ENCODE results near the gene CREG1. TPM values are rescaled to one million over a fixed set of nuclear protein-coding genes. Genes with fewer than 3 reads are reported as not detected.

Gene CREG1
- total RNA-seq, 2 donors from 2014 or later = 81.1 to 100 TPM

DNA sequence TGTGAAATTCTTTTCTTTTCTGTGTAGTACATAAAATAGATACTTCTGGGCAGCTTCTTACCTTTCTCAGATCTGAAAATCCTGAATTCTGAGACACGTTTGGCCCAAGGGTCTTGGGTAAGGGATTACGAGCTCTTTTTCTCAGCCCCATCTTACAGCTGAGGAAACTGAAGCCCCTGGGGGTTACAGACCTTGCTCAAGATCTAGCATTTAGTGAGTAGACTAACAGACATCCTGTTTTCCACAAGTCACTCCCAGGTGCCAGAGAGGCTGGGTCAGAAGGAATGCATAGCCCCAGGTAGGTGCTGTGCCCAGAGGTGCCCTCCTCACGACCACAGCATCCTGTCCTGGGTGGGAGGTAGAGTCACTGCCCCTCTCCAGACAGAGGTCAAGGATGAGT lies 13.2 kb upstream of the CREG1 start:
- H3K4me1 ChIP-seq = no peaks in the 10 kb centered on the region
- ATAC-seq = no peak
- no peaks in the 10 kb centered on the region for H3K9me3 ChIP-seq
- intact Hi-C loops (cut with DNase I) = no loop called here
- no peak for DNase-seq
- no peak overlapping the region for H3K4me3 ChIP-seq
- WGBS, 2 donors = 62 to 70% methylated on average over 3 of the region's 3 CpGs
- H3K27me3 ChIP-seq = no peaks in the 10 kb centered on the region
- no peak for TF ChIP-seq POLR2A (IDR thresholded peaks at IDR 0.05)
- TF ChIP-seq, protein P1, sequence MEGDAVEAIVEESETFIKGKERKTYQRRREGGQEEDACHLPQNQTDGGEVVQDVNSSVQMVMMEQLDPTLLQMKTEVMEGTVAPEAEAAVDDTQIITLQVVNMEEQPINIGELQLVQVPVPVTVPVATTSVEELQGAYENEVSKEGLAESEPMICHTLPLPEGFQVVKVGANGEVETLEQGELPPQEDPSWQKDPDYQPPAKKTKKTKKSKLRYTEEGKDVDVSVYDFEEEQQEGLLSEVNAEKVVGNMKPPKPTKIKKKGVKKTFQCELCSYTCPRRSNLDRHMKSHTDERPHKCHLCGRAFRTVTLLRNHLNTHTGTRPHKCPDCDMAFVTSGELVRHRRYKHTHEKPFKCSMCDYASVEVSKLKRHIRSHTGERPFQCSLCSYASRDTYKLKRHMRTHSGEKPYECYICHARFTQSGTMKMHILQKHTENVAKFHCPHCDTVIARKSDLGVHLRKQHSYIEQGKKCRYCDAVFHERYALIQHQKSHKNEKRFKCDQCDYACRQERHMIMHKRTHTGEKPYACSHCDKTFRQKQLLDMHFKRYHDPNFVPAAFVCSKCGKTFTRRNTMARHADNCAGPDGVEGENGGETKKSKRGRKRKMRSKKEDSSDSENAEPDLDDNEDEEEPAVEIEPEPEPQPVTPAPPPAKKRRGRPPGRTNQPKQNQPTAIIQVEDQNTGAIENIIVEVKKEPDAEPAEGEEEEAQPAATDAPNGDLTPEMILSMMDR (IDR thresholded peaks at IDR 0.05) = no peak
- H3K36me3 ChIP-seq (replicated peaks in 1 of 2; ENCODE audit: insufficient read depth in 1 of 2, low read depth in 2 of 2) = no peaks in the 10 kb centered on the region
- H3K27ac ChIP-seq = no peak overlapping the region

DNA sequence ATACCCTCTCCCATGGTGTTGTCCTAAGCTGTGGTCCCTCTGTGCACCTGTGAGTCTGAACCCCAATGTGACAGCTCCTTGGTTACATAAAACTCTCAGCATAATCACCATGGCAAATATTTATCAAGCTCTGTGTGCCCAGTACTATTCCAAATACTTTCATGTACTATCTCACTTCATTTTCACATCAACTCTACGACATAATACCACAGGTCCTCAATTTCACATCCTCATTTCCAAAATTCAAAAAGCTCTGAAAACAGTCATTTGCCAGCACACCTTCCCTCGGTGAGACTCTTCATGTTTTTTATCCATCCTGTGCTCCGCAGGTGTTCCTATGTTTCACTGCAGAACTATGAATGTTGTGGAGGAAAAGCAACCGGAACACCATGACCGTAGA lies 12.4 kb upstream of the CREG1 start:
- Histone ChIP-seq H3K4me1 (no peaks in the 10 kb centered on the region), H3K9me3 (no peaks in the 10 kb centered on the region), H3K4me3 (no peak overlapping the region), H3K27ac (no peak overlapping the region), H3K36me3 (replicated peaks in 1 of 2; ENCODE audit: insufficient read depth in 1 of 2, low read depth in 2 of 2) (no peaks in the 10 kb centered on the region), H3K27me3 (no peaks in the 10 kb centered on the region)
- TF ChIP-seq POLR2A (IDR thresholded peaks at IDR 0.05) = no peak
- WGBS, 2 donors = 57 to 59% methylated on average over 5 of the region's 5 CpGs
- ATAC-seq (no peak), DNase-seq (no peak)
- intact Hi-C loops (cut with DNase I) = no loop called here

DNA sequence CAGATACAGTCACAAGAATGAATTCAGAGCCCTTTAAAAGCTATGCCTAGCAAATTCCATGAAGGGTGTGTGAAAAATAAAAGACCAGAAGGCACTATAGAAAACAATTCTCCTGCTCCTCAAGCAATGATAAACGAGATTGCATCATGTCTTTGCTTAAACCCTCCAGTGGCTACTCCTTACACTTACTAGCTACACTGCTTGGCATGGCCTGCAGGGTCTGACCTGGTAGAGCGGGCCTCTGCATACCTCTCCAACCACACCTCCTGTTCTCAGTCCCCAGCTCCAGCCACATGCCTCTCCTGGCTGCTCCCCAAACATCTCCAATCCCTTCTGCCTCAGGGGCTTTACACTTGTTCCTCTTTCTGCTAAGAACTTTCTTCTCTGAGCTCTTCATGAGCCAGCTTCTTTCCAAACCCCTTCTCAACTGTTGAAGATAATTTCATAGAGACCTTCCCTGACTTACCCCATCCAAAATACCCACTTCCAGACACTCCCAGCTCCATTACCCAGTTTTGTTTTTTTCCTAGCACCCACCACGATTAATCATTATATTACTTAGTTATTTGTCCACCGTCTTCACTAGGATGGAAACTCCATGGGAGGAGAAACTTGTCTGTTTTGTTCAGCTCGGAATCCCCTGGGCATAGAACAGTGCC lies 11.2 kb upstream of the CREG1 start:
- Histone ChIP-seq H3K27ac (no peak overlapping the region), H3K4me1 (no peaks in the 10 kb centered on the region), H3K9me3 (no peaks in the 10 kb centered on the region), H3K27me3 (no peaks in the 10 kb centered on the region), H3K36me3 (replicated peaks in 1 of 2; ENCODE audit: insufficient read depth in 1 of 2, low read depth in 2 of 2) (no peaks in the 10 kb centered on the region), H3K4me3 (no peak overlapping the region)
- ATAC-seq (no peak), DNase-seq (peak in 1 of 4 donors; percentile 16)
- intact Hi-C loops (cut with DNase I) = no loop called here
- 64 to 68% methylated on average over 5 of the region's 5 CpGs for WGBS, 2 donors
- no peak for TF ChIP-seq POLR2A (IDR thresholded peaks at IDR 0.05)
- TF ChIP-seq, protein P1 (IDR thresholded peaks at IDR 0.05) = no peak

DNA sequence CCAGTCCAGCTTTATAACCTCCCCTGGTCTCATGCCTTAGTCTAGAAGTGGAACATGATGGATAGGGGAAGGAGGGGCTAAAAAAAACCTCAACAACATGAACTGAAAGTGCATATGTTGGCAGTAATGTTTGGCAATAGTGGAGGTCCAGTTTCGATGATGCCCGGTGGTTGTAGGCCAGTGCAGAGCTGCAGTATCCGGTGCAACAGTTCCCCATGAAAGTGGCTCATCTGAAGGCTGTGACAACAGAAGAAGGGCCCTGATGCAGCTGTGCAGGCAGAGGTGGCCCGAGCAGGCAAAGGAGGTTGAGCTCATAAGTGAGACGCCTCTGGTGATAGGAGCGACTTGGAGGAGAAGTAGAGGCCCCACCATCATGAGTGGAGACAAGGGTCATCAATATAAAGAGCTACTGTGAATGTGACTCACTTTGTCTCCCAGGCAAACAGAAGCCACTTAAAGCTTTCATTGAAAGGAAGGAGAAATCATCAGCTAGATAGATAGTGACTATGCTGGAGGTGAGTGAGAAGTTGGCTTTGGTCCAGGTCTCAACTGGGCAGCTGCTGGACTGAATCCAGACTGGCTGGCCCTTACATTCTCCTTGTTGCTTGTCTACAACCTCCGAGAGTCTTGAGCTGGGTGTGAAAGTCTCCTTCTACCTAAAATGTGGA lies 10.2 kb upstream of the CREG1 start:
- DNase-seq (peak in 2 of 4 donors; percentile 22 to 65), ATAC-seq (peak; percentile 12)
- Histone ChIP-seq H3K27ac (peak overlapping the region in 1 of 4 donors; percentile 31), H3K36me3 (replicated peaks in 1 of 2; ENCODE audit: insufficient read depth in 1 of 2, low read depth in 2 of 2) (no peaks in the 10 kb centered on the region), H3K4me3 (no peak overlapping the region), H3K4me1 (no peaks in the 10 kb centered on the region), H3K27me3 (no peaks in the 10 kb centered on the region), H3K9me3 (no peaks in the 10 kb centered on the region)
- WGBS, 2 donors = 52 to 66% methylated on average over 7 of the region's 7 CpGs
- TF ChIP-seq POLR2A (IDR thresholded peaks at IDR 0.05) = peak in 1 of 3 donors; percentile 11
- TF ChIP-seq, protein P1 (IDR thresholded peaks at IDR 0.05) = no peak
- intact Hi-C loops (cut with DNase I) = no loop called here

DNA sequence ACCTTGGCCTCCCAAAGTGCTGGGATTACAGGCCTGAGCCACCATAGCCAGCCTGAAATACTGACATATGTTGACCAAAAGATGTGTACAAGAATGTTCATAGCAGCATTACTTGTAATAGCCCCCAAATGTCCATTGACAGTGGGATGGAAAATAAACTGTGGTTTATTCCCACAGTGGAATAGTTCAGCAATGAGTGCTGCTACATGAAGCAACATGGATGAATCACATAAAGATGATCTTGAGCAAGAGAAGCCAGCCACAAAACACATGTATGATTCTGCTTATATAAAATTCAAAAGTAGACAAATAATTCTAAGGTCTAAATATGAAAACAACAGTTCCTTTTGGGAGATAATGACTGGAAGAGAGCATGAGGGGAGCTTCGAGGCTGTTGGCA lies 9.1 kb upstream of the CREG1 start:
- WGBS, 2 donors = 29 to 88% methylated on average over 1 of the region's 1 CpG
- Histone ChIP-seq H3K4me3 (no peak overlapping the region), H3K27ac (no peak overlapping the region), H3K9me3 (no peaks in the 10 kb centered on the region), H3K27me3 (no peaks in the 10 kb centered on the region), H3K36me3 (replicated peaks in 1 of 2; ENCODE audit: insufficient read depth in 1 of 2, low read depth in 2 of 2) (no peaks in the 10 kb centered on the region), H3K4me1 (no peaks in the 10 kb centered on the region)
- intact Hi-C loops (cut with DNase I) = no loop called here
- ATAC-seq (no peak), DNase-seq (no peak)
- no peak for TF ChIP-seq POLR2A (IDR thresholded peaks at IDR 0.05)
- TF ChIP-seq, protein P1 (IDR thresholded peaks at IDR 0.05) = no peak

Measured in body of pancreas (tissue), 4 donors.